OCI-LY3 (cell line): Measurements from ENCODE around the gene XPO6.

Source experiments
- H2AFZ ChIP-seq: fragments of 200-600, 300-600 bp; shearing (Covaris generic); 2 replicates; pipeline ENCODE4 v1.6.0; 2014; ENCODE audit warnings: antibody characterized with exemption, low read depth, low read length
- H3K27ac ChIP-seq: fragments of 200-600, 300-600 bp; sonication (generic); 2 replicates; pipeline ENCODE4 v1.5.1; 2014; ENCODE audit warnings: mild to moderate bottlenecking, low read length, moderate library complexity, mixed read lengths
- H3K27me3 ChIP-seq: fragments of 200-600, 300-600 bp; sonication (generic); 2 replicates; pipeline ENCODE4 v1.6.1; 2014; ENCODE audit warnings: low read depth, low read length, mixed read lengths
- H3K36me3 ChIP-seq: fragments of 200-600, 300-600 bp; sonication (generic); replicated peaks from 2 replicates; pipeline ENCODE3; 2014; ENCODE audit warnings: low read depth, low read length, mixed read lengths
- H3K4me1 ChIP-seq: fragments of 300-600, 200-600 bp; sonication (generic); 2 replicates; pipeline ENCODE4 v1.6.1; 2014; ENCODE audit warnings: low read length, mixed read lengths
- H3K4me2 ChIP-seq: fragments of 200-600, 300-600 bp; sonication (generic); 2 replicates; pipeline ENCODE4 v1.6.1; 2014; ENCODE audit warnings: low read length, mixed read lengths
- H3K4me3 ChIP-seq: fragments of 300-600, 200-600 bp; sonication (generic); 2 replicates; pipeline ENCODE4 v1.5.1; 2014; ENCODE audit warnings: antibody characterized with exemption, mild to moderate bottlenecking, low read length, moderate library complexity
- H3K79me2 ChIP-seq: fragments of 300-600, 200-600 bp; shearing (Covaris generic); 2 replicates; pipeline ENCODE4 v1.6.1; 2014; ENCODE audit warnings: mild to moderate bottlenecking, low read length, mixed read lengths
- H3K9ac ChIP-seq: fragments of 300-600, 200-600 bp; shearing (Covaris generic); 2 replicates; pipeline ENCODE4 v1.6.0; 2014; ENCODE audit warnings: mild to moderate bottlenecking, low read length, moderate library complexity
- H3K9me3 ChIP-seq: fragments of 200-600, 300-600 bp; shearing (Covaris generic); 2 replicates; pipeline ENCODE4 v1.6.1; 2014; ENCODE audit warnings: low read length, mixed read lengths; ENCODE audit not compliant: insufficient read depth
- H4K20me1 ChIP-seq: fragments of 200-600, 300-600 bp; sonication (generic); 2 replicates; pipeline ENCODE4 v1.6.1; 2016; ENCODE audit warnings: low read length, mixed read lengths; ENCODE audit not compliant: insufficient read depth
- CTCF ChIP-seq: fragments of 200-600, 300-600 bp; sonication (generic); IDR thresholded peaks from 2 replicates; pipeline ENCODE4 v1.5.1; 2014; ENCODE audit warnings: antibody characterized with exemption, low read length, low read depth
- EZH2phosphoT487 ChIP-seq: fragments of 200-600 bp; shearing (Covaris generic); IDR thresholded peaks from 2 replicates; pipeline ENCODE4 v1.6.1; 2018; ENCODE audit warnings: antibody characterized with exemption, mixed run types, low read depth

Gene XPO6

GRCh38 chr16:28151180-28151579, 60.6 kb downstream of the XPO6 start:
- Histone ChIP-seq H4K20me1 (no peaks in the 10 kb centered on the region; the same call in 1 of the 2 replicates), H2AFZ (no peak overlapping the region), H3K27ac (no peak overlapping the region), H3K4me2 (no peak overlapping the region), H3K9me3 (no peaks in the 10 kb centered on the region), H3K4me1 (no peaks in the 10 kb centered on the region), H3K9ac (no peak overlapping the region), H3K4me3 (no peak overlapping the region), H3K79me2 (peaks cover 75% of the 10 kb centered on the region), H3K27me3 (no peaks in the 10 kb centered on the region), H3K36me3 (peaks cover 84% of the 10 kb centered on the region)
- TF ChIP-seq EZH2phosphoT487 = no peak
- no peak for TF ChIP-seq CTCF

- no peaks in the 10 kb centered on the region for H3K4me1 ChIP-seq
- H3K36me3 ChIP-seq = peaks cover 83% of the 10 kb centered on the region
- H3K79me2 ChIP-seq = peaks cover 66% of the 10 kb centered on the region
- H3K4me3 ChIP-seq = no peak overlapping the region
- no peak overlapping the region for H2AFZ ChIP-seq
- no peak for TF ChIP-seq EZH2phosphoT487
- no peak for TF ChIP-seq CTCF
- no peak overlapping the region for H3K27ac ChIP-seq
- H3K9ac ChIP-seq = no peak overlapping the region
- no peaks in the 10 kb centered on the region; the same call in 1 of the 2 replicates for H4K20me1 ChIP-seq
- H3K9me3 ChIP-seq = no peaks in the 10 kb centered on the region
- H3K4me2 ChIP-seq = no peak overlapping the region
- H3K27me3 ChIP-seq = no peaks in the 10 kb centered on the region
These were observed 62.5 kb downstream of the XPO6 start for GRCh38 chr16:28149011-28149888.

- TF ChIP-seq CTCF (no peak), EZH2phosphoT487 (no peak)
- H3K27me3 ChIP-seq = no peaks in the 10 kb centered on the region
- no peak overlapping the region for H2AFZ ChIP-seq
- peaks cover 60% of the 10 kb centered on the region for H3K79me2 ChIP-seq
- H3K9ac ChIP-seq = no peak overlapping the region
- no peak overlapping the region for H3K4me3 ChIP-seq
- H3K27ac ChIP-seq = no peak overlapping the region
- peaks cover 75% of the 10 kb centered on the region for H3K36me3 ChIP-seq
- H4K20me1 ChIP-seq = no peaks in the 10 kb centered on the region; the same call in 1 of the 2 replicates
- no peaks in the 10 kb centered on the region for H3K4me1 ChIP-seq
- H3K4me2 ChIP-seq = no peak overlapping the region
- H3K9me3 ChIP-seq = no peaks in the 10 kb centered on the region
These were observed 65.2 kb downstream of the XPO6 start for GRCh38 chr16:28146536-28146935.

- Histone ChIP-seq H2AFZ (no peak overlapping the region), H3K79me2 (peaks cover 60% of the 10 kb centered on the region), H3K27me3 (no peaks in the 10 kb centered on the region), H3K27ac (no peak overlapping the region), H3K9me3 (no peaks in the 10 kb centered on the region), H3K4me2 (no peak overlapping the region), H3K9ac (no peak overlapping the region), H3K4me1 (peaks cover 7% of the 10 kb centered on the region), H3K36me3 (peaks cover 74% of the 10 kb centered on the region), H3K4me3 (no peak overlapping the region), H4K20me1 (peaks cover 5% of the 10 kb centered on the region)
- TF ChIP-seq CTCF = no peak
- no peak for TF ChIP-seq EZH2phosphoT487
These were observed 66.0 kb downstream of the XPO6 start for GRCh38 chr16:28145796-28146195.
